Dendritic cell treated with granulocyte-macrophage colony-stimulating factor and Interleukin-4, amounts not matched to agents 40 ng/mL and 50 ng/mL, for 4 days (primary cell): ENCODE results near the gene TGM4.

Experiments
- H3K27ac Mint-ChIP-seq: one replicate; pipeline ENCODE4 v1.8.0; 2022; ENCODE audit warnings: mild to moderate bottlenecking, mixed read lengths
- H3K27me3 Mint-ChIP-seq: one replicate; pipeline ENCODE4 v1.8.0; 2022; ENCODE audit warnings: mild to moderate bottlenecking, mixed read lengths
- H3K36me3 Mint-ChIP-seq: one replicate; pipeline ENCODE4 v1.8.0; 2022; ENCODE audit warnings: low read depth, mixed read lengths
- H3K4me1 Mint-ChIP-seq: one replicate; pipeline ENCODE4 v1.8.0; 2022; ENCODE audit warnings: low read depth, mixed read lengths
- H3K4me3 Mint-ChIP-seq: one replicate; pipeline ENCODE4 v1.8.0; 2022; ENCODE audit warnings: mild to moderate bottlenecking, moderate library complexity, mixed read lengths
- H3K9me3 Mint-ChIP-seq: one replicate; pipeline ENCODE4 v1.8.0; 2022; ENCODE audit warnings: mixed read lengths
- intact Hi-C: fragments of 100-400 bp; cut with micrococcal nuclease; formaldehyde crosslinking; loops from one replicate; pipeline ENCODE4 v1.15.0; 2022

TGM4 gene

GRCh38 chr3:44861412-44862225 is 12.8 kb upstream of the TGM4 start, which contains the start of gene TMEM42:
TSS of gene TMEM42 (plus strand) at chr3:44861912. CDS start at chr3:44861925, 13 bp downstream.
- Mint-ChIP-seq H3K27me3 (no peaks in the 10 kb centered on the region), H3K4me3 (peak within 1 kb of the TSS; percentile 83), H3K9me3 (no peaks in the 10 kb centered on the region), H3K27ac (peak within 1 kb of the TSS; percentile 82), H3K36me3 (peaks cover 12% of the 10 kb centered on the region), H3K4me1 (peaks cover 10% of the 10 kb centered on the region)
- intact Hi-C loops: loop anchor here (2.0 to 5.0 kb wide), 2 partner anchors 101 to 524 kb away; partner anchors contain the start of genes KIAA1143, KIF15 and TCAIM

- peaks cover 14% of the 10 kb centered on the region for H3K4me1 Mint-ChIP-seq
- H3K27me3 Mint-ChIP-seq: no peaks in the 10 kb centered on the region
- peak overlapping the region; percentile 82 for H3K27ac Mint-ChIP-seq
- peak overlapping the region; percentile 73 for H3K4me3 Mint-ChIP-seq
- peaks cover 18% of the 10 kb centered on the region for H3K36me3 Mint-ChIP-seq
- intact Hi-C loops: loop anchor here (5.0 kb wide), 1 partner anchor 525 kb away; the partner anchor contains the start of gene TCAIM
- no peaks in the 10 kb centered on the region for H3K9me3 Mint-ChIP-seq
Measured at GRCh38 chr3:44862226-44862637, 12.2 kb upstream of the TGM4 start.

- H3K9me3 Mint-ChIP-seq: no peaks in the 10 kb centered on the region
- H3K4me3 Mint-ChIP-seq: no peak overlapping the region
- no peaks in the 10 kb centered on the region for H3K27me3 Mint-ChIP-seq
- peaks cover 14% of the 10 kb centered on the region for H3K4me1 Mint-ChIP-seq
- intact Hi-C loops: no loop called here
- no peak overlapping the region for H3K27ac Mint-ChIP-seq
- H3K36me3 Mint-ChIP-seq: peaks cover 20% of the 10 kb centered on the region
Measured at GRCh38 chr3:44865272-44866035, 9.0 kb upstream of the TGM4 start.

GRCh38 chr3:44867421-44868111 is 6.8 kb upstream of the TGM4 start:
- H3K4me3 Mint-ChIP-seq: no peak overlapping the region
- H3K9me3 Mint-ChIP-seq: no peaks in the 10 kb centered on the region
- no peaks in the 10 kb centered on the region for H3K27me3 Mint-ChIP-seq
- intact Hi-C loops: no loop called here
- H3K27ac Mint-ChIP-seq: no peak overlapping the region
- H3K36me3 Mint-ChIP-seq: peaks cover 20% of the 10 kb centered on the region
- peaks cover 10% of the 10 kb centered on the region for H3K4me1 Mint-ChIP-seq

GRCh38 chr3:44870375-44871061 is 3.9 kb upstream of the TGM4 start:
- intact Hi-C loops: no loop called here
- no peak overlapping the region for H3K27ac Mint-ChIP-seq
- H3K4me1 Mint-ChIP-seq: peaks cover 8% of the 10 kb centered on the region

GRCh38 chr3:44875596-44875995 is 1.2 kb downstream of the TGM4 start:
- Mint-ChIP-seq H3K4me3 (no peak overlapping the region), H3K27me3 (peaks cover 3% of the 10 kb centered on the region), H3K9me3 (no peaks in the 10 kb centered on the region), H3K36me3 (no peaks in the 10 kb centered on the region), H3K27ac (no peak overlapping the region), H3K4me1 (no peaks in the 10 kb centered on the region)
- intact Hi-C loops: no loop called here

More at GRCh38 chr3:44870375-44871061, 3.9 kb upstream of the TGM4 start:
- H3K27me3 Mint-ChIP-seq: no peaks in the 10 kb centered on the region
- H3K9me3 Mint-ChIP-seq: no peaks in the 10 kb centered on the region
- H3K36me3 Mint-ChIP-seq: peaks cover 19% of the 10 kb centered on the region
- no peak overlapping the region for H3K4me3 Mint-ChIP-seq

GRCh38 chr3:44877333-44877732 is 2.9 kb downstream of the TGM4 start:
- Mint-ChIP-seq H3K4me3 (no peak overlapping the region), H3K36me3 (no peaks in the 10 kb centered on the region), H3K4me1 (no peaks in the 10 kb centered on the region), H3K27me3 (peaks cover 4% of the 10 kb centered on the region), H3K9me3 (no peaks in the 10 kb centered on the region), H3K27ac (no peak overlapping the region)
- intact Hi-C loops: no loop called here

GRCh38 chr3:44880284-44880683 is 5.9 kb downstream of the TGM4 start:
- Mint-ChIP-seq H3K36me3 (no peaks in the 10 kb centered on the region), H3K4me1 (no peaks in the 10 kb centered on the region), H3K27me3 (peaks cover 6% of the 10 kb centered on the region), H3K9me3 (no peaks in the 10 kb centered on the region), H3K4me3 (no peak overlapping the region), H3K27ac (no peak overlapping the region)
- intact Hi-C loops: no loop called here

- no peak overlapping the region for H3K4me3 Mint-ChIP-seq
Measured at GRCh38 chr3:44883213-44883955, 9.0 kb downstream of the TGM4 start.

GRCh38 chr3:44883999-44884431 is 9.6 kb downstream of the TGM4 start:
- Mint-ChIP-seq H3K4me1 (no peaks in the 10 kb centered on the region), H3K36me3 (no peaks in the 10 kb centered on the region), H3K27ac (no peak overlapping the region), H3K27me3 (peaks cover 6% of the 10 kb centered on the region), H3K4me3 (no peak overlapping the region), H3K9me3 (no peaks in the 10 kb centered on the region)
- intact Hi-C loops: no loop called here

More at GRCh38 chr3:44883213-44883955, 9.0 kb downstream of the TGM4 start:
- Mint-ChIP-seq H3K27ac (no peak overlapping the region), H3K4me1 (no peaks in the 10 kb centered on the region), H3K36me3 (no peaks in the 10 kb centered on the region), H3K9me3 (no peaks in the 10 kb centered on the region), H3K27me3 (peaks cover 6% of the 10 kb centered on the region)
- intact Hi-C loops: no loop called here

GRCh38 chr3:44885618-44886017 is 11.2 kb downstream of the TGM4 start:
- Mint-ChIP-seq H3K27ac (no peak overlapping the region), H3K9me3 (no peaks in the 10 kb centered on the region), H3K4me3 (no peak overlapping the region), H3K27me3 (peaks cover 2% of the 10 kb centered on the region), H3K36me3 (no peaks in the 10 kb centered on the region), H3K4me1 (peaks cover under 1% of the 10 kb centered on the region)
- intact Hi-C loops: no loop called here

- no peaks in the 10 kb centered on the region for H3K9me3 Mint-ChIP-seq
- intact Hi-C loops: no loop called here
- H3K4me1 Mint-ChIP-seq: peaks cover 7% of the 10 kb centered on the region
- no peak overlapping the region for H3K27ac Mint-ChIP-seq
- no peak overlapping the region for H3K4me3 Mint-ChIP-seq
- peaks cover 2% of the 10 kb centered on the region for H3K27me3 Mint-ChIP-seq
- no peaks in the 10 kb centered on the region for H3K36me3 Mint-ChIP-seq
Measured at GRCh38 chr3:44886561-44886960, 12.2 kb downstream of the TGM4 start.

- intact Hi-C loops: no loop called here
- Mint-ChIP-seq H3K27me3 (peaks cover 2% of the 10 kb centered on the region), H3K4me3 (no peak overlapping the region), H3K36me3 (no peaks in the 10 kb centered on the region), H3K27ac (no peak overlapping the region), H3K4me1 (peaks cover 7% of the 10 kb centered on the region), H3K9me3 (no peaks in the 10 kb centered on the region)
Measured at GRCh38 chr3:44887101-44887500, 12.7 kb downstream of the TGM4 start.
